Endodermal cell (in vitro differentiated cells): Measurements from ENCODE around the gene HSPA1B. TPM values are rescaled to one million over a fixed set of nuclear protein-coding genes. Genes with fewer than 3 reads are reported as not detected.

Experiments
- DNase-seq: peaks from one replicate; pipeline ENCODE4 v3.0.0-alpha.2; 2017
- H3K27ac ChIP-seq: 2 replicates; pipeline ENCODE4 v1.5.1; 2013; ENCODE audit warnings: mild to moderate bottlenecking, low read depth, low read length, moderate library complexity
- H3K27me3 ChIP-seq: 2 replicates; pipeline ENCODE4 v1.6.1; 2013; ENCODE audit warnings: mild to moderate bottlenecking, low read length, moderate library complexity; ENCODE audit not compliant: insufficient read depth, control insufficient read depth, poor library complexity, severe bottlenecking
- H3K36me3 ChIP-seq: 2 replicates; pipeline ENCODE4 v1.7.0; 2013; ENCODE audit warnings: mild to moderate bottlenecking, low read length, moderate library complexity; ENCODE audit not compliant: control insufficient read depth, insufficient read depth
- H3K4me1 ChIP-seq: one replicate; pipeline ENCODE4 v1.7.0; 2013; ENCODE audit warnings: low read length; ENCODE audit not compliant: control insufficient read depth, insufficient read depth
- H3K4me3 ChIP-seq: 2 replicates; pipeline ENCODE4 v1.5.1; 2013; ENCODE audit warnings: mild to moderate bottlenecking, low read length, moderate library complexity
- H3K9ac ChIP-seq: 2 replicates; pipeline ENCODE4 v1.6.1; 2013; ENCODE audit warnings: mild to moderate bottlenecking, low read length, moderate library complexity; ENCODE audit not compliant: poor library complexity, severe bottlenecking; ENCODE audit errors: extremely low read depth
- H3K9me3 ChIP-seq: 2 replicates; pipeline ENCODE4 v1.6.1; 2013; ENCODE audit warnings: mild to moderate bottlenecking, low read length, moderate library complexity; ENCODE audit not compliant: control insufficient read depth
- H3K27ac Mint-ChIP-seq: 2 replicates; pipeline ENCODE4 v1.8.0; 2020; ENCODE audit warnings: mixed read lengths
- H3K27me3 Mint-ChIP-seq: 2 replicates; pipeline ENCODE4 v1.8.0; 2021; ENCODE audit warnings: mild to moderate bottlenecking, mixed read lengths; ENCODE audit not compliant: insufficient read depth
- H3K36me3 Mint-ChIP-seq: 2 replicates; pipeline ENCODE4 v1.8.0; 2020; ENCODE audit warnings: low read depth, mixed read lengths
- H3K4me1 Mint-ChIP-seq: 2 replicates; pipeline ENCODE4 v1.8.0; 2020; ENCODE audit warnings: mixed read lengths
- H3K4me3 Mint-ChIP-seq: 2 replicates; pipeline ENCODE4 v1.8.0; 2020; ENCODE audit warnings: mild to moderate bottlenecking, moderate library complexity, mixed read lengths
- H3K9me3 Mint-ChIP-seq: 2 replicates; pipeline ENCODE4 v1.8.0; 2020; ENCODE audit warnings: mild to moderate bottlenecking, mixed read lengths
- CTCF ChIP-seq: fragments of 200-600 bp; sonication (generic); conservative IDR thresholded peaks from 2 replicates; pipeline ENCODE4 v1.5.0; 2021; ENCODE audit warnings: antibody characterized with exemption, mild to moderate bottlenecking
- WGBS, 2 experiments: methylation state at CpG; one replicate each; pipeline versions ENCODE4 v1.1.5 to v1.1.7; 2013; ENCODE audit warnings: missing lambda C conversion rate in 2 of 2, mixed read lengths in 1 of 2; ENCODE audit not compliant: insufficient coverage in 1 of 2, insufficient read length in 1 of 2; 5-methylcytosine and 5-hydroxymethylcytosine counted together
- total RNA-seq, 2 donors: library from RNA; stranded (reverse); fragmentation: NEBNext Ultra II Directional in 1 of 2; extraction: Animal tissue kit (Norgen Biotek cat#: 25700) in 1 of 2; gene quantifications; 2 replicates in 1 of 2; 3 replicates in 1 of 2; pipeline ENCODE4 v1.2.1, GENCODE V29; 2021

The HSPA1B gene
- total RNA-seq, 2 donors from 2014 or later = 61.8 to 83.9 TPM

- Histone ChIP-seq H3K27ac (peak overlapping the region; percentile 74), H3K4me1 (no peaks in the 10 kb centered on the region), H3K9ac (peak overlapping the region; percentile 50), H3K9me3 (no peaks in the 10 kb centered on the region), H3K4me3 (peak overlapping the region; percentile 80), H3K27me3 (no peaks in the 10 kb centered on the region), H3K36me3 (no peaks in the 10 kb centered on the region)
- H3K36me3 Mint-ChIP-seq = no peaks in the 10 kb centered on the region
- no peak for TF ChIP-seq CTCF
- 4 to 6% methylated on average over 13 of the region's 13 CpGs for WGBS, 2 experiments
- no peaks in the 10 kb centered on the region for H3K27me3 Mint-ChIP-seq
- peak overlapping the region; percentile 80 for H3K4me3 Mint-ChIP-seq
- H3K9me3 Mint-ChIP-seq = no peaks in the 10 kb centered on the region
- H3K27ac Mint-ChIP-seq = peak overlapping the region; percentile 97
- DNase-seq = peak; percentile 85
- H3K4me1 Mint-ChIP-seq = peaks cover 34% of the 10 kb centered on the region
These were observed 699 bp upstream of the HSPA1B start for GRCh38 chr6:31826793-31827285.

- Mint-ChIP-seq H3K4me1 (peaks cover 20% of the 10 kb centered on the region), H3K27ac (peak overlapping the region; percentile 91), H3K4me3 (peak overlapping the region; percentile 68), H3K27me3 (no peaks in the 10 kb centered on the region), H3K36me3 (peaks cover under 1% of the 10 kb centered on the region), H3K9me3 (no peaks in the 10 kb centered on the region)
- 36% methylated on average over 14 of the region's 15 CpGs; no CpG with 5 or more reads in 1 of the 2 experiments for WGBS, 2 experiments
- Histone ChIP-seq H3K4me1 (no peaks in the 10 kb centered on the region), H3K27ac (no peak overlapping the region), H3K4me3 (peak overlapping the region; percentile 95), H3K9ac (peak overlapping the region; percentile 74), H3K9me3 (no peaks in the 10 kb centered on the region), H3K27me3 (no peaks in the 10 kb centered on the region), H3K36me3 (no peaks in the 10 kb centered on the region)
- no peak for DNase-seq
- peak; percentile 77 for TF ChIP-seq CTCF
These were observed 2.2 kb downstream of the HSPA1B start for GRCh38 chr6:31829633-31830283.

- no peak overlapping the region for H3K27ac ChIP-seq
- H3K4me1 Mint-ChIP-seq = peaks cover 12% of the 10 kb centered on the region
- H3K4me1 ChIP-seq = no peaks in the 10 kb centered on the region
- H3K27me3 Mint-ChIP-seq = no peaks in the 10 kb centered on the region
- 86 to 92% methylated on average over 6 of the region's 6 CpGs for WGBS, 2 experiments
- no peak for TF ChIP-seq CTCF
- peak overlapping the region; percentile 74 for H3K9ac ChIP-seq
- peak overlapping the region; percentile 68 for H3K4me3 Mint-ChIP-seq
- no peaks in the 10 kb centered on the region for H3K9me3 Mint-ChIP-seq
- peak overlapping the region; percentile 91 for H3K27ac Mint-ChIP-seq
- peak overlapping the region; percentile 95 for H3K4me3 ChIP-seq
- no peaks in the 10 kb centered on the region for H3K9me3 ChIP-seq
- no peak for DNase-seq
- H3K36me3 Mint-ChIP-seq = peaks cover 8% of the 10 kb centered on the region
- peaks cover 1% of the 10 kb centered on the region for H3K36me3 ChIP-seq
- H3K27me3 ChIP-seq = no peaks in the 10 kb centered on the region
These were observed 3.4 kb downstream of the HSPA1B start for GRCh38 chr6:31830886-31831335.
